Measurements from ENCODE around the gene ATP13A3.
"Not testable (repeated sequence)": the region's sequence is repeated elsewhere in the genome, so short reads cannot be mapped to it uniquely, and the experiment has no call there.

The ATP13A3 gene

GRCh38 chr3:194486540-194487288 lies at the start of gene ATP13A3:
Gene ATP13A3, minus strand, starts transcription at chr3:194487002. Its CDS starts 24,812 bp downstream, at chr3:194462190.
- DNase-seq (ENCODE audit: low read depth, low spot score): peak; percentile 76

- not testable (repeated sequence) for DNase-seq (ENCODE audit: low read depth, low spot score)
Observed at GRCh38 chr3:194535199-194535598, 48.4 kb upstream of the ATP13A3 start.

GRCh38 chr3:194534243-194534642 lies 47.4 kb upstream of the ATP13A3 start:
- DNase-seq (ENCODE audit: low read depth, low spot score): no peak

- DNase-seq (ENCODE audit: low read depth, low spot score): no peak
Observed at GRCh38 chr3:194532591-194532990, 45.8 kb upstream of the ATP13A3 start.

GRCh38 chr3:194527726-194528125 lies 40.9 kb upstream of the ATP13A3 start:
- DNase-seq (ENCODE audit: low read depth, low spot score): no peak

- DNase-seq (ENCODE audit: low read depth, low spot score): no peak
Observed at GRCh38 chr3:194526164-194526563, 39.4 kb upstream of the ATP13A3 start.

GRCh38 chr3:194522579-194523046 lies 35.8 kb upstream of the ATP13A3 start:
- no peak for DNase-seq (ENCODE audit: low read depth, low spot score)

GRCh38 chr3:194521510-194522260 lies 34.9 kb upstream of the ATP13A3 start:
- DNase-seq (ENCODE audit: low read depth, low spot score): no peak

- not testable (repeated sequence) for DNase-seq (ENCODE audit: low read depth, low spot score)
Observed at GRCh38 chr3:194520682-194521162, 33.9 kb upstream of the ATP13A3 start.

GRCh38 chr3:194520201-194520600 lies 33.4 kb upstream of the ATP13A3 start:
- not testable (repeated sequence) for DNase-seq (ENCODE audit: low read depth, low spot score)

GRCh38 chr3:194518652-194519051 lies 31.9 kb upstream of the ATP13A3 start:
- DNase-seq (ENCODE audit: low read depth, low spot score): no peak

GRCh38 chr3:194517333-194517732 lies 30.5 kb upstream of the ATP13A3 start:
- DNase-seq (ENCODE audit: low read depth, low spot score): no peak

- DNase-seq (ENCODE audit: low read depth, low spot score): no peak
Observed at GRCh38 chr3:194514626-194515025, 27.8 kb upstream of the ATP13A3 start.

GRCh38 chr3:194512895-194513601 lies 26.2 kb upstream of the ATP13A3 start:
- DNase-seq (ENCODE audit: low read depth, low spot score): no peak

- no peak for DNase-seq (ENCODE audit: low read depth, low spot score)
Observed at GRCh38 chr3:194508491-194509453, 22.0 kb upstream of the ATP13A3 start.

GRCh38 chr3:194507571-194507970 lies 20.8 kb upstream of the ATP13A3 start:
- DNase-seq (ENCODE audit: low read depth, low spot score): no peak

- no peak for DNase-seq (ENCODE audit: low read depth, low spot score)
Observed at GRCh38 chr3:194505791-194506415, 19.1 kb upstream of the ATP13A3 start.

GRCh38 chr3:194504861-194505260 lies 18.1 kb upstream of the ATP13A3 start:
- no peak for DNase-seq (ENCODE audit: low read depth, low spot score)

- DNase-seq (ENCODE audit: low read depth, low spot score): no peak
Observed at GRCh38 chr3:194504146-194504545, 17.3 kb upstream of the ATP13A3 start.

GRCh38 chr3:194503081-194503531 lies 16.3 kb upstream of the ATP13A3 start:
- no peak for DNase-seq (ENCODE audit: low read depth, low spot score)

Data from activated naive CD8-positive, alpha-beta T cell treated with anti-CD3 and anti-CD28 coated beads, Interleukin-2, amount 50 U/mL, for 16 hours (primary cell).